PFSK-1 (cell line): ENCODE results near the gene VASH2.

Experiments used
- FOXP2 ChIP-seq: optimal IDR thresholded peaks from 2 replicates; pipeline ENCODE3; 2011; ENCODE audit warnings: borderline replicate concordance, control low read depth, inconsistent platforms; ENCODE audit not compliant: insufficient read depth; ENCODE audit errors: extremely low read length, extremely low read depth
- POLR2AphosphoS5 ChIP-seq: IDR thresholded peaks from 2 replicates; pipeline ENCODE4 v1.6.1; 2012; ENCODE audit warnings: low read depth, mild to moderate bottlenecking, control low read depth, low read length, moderate library complexity
- SIN3A ChIP-seq: IDR thresholded peaks from 2 replicates; pipeline ENCODE4 v1.6.1; 2012; ENCODE audit warnings: mild to moderate bottlenecking, low read length, moderate library complexity, borderline replicate concordance; ENCODE audit not compliant: insufficient read depth
- TF ChIP-seq, protein P1 (sequence below), 2 experiments: IDR thresholded peaks; 2 replicates each; pipeline versions ENCODE4 v1.6.1 to v1.8.0; 2011 to 2012; ENCODE audit warnings: low read depth in 2 of 2, low read length in 2 of 2, control low read depth in 1 of 2, inconsistent platforms in 1 of 2, mild to moderate bottlenecking in 1 of 2, moderate library complexity in 1 of 2; ENCODE audit not compliant: insufficient read depth in 1 of 2

DNA sequence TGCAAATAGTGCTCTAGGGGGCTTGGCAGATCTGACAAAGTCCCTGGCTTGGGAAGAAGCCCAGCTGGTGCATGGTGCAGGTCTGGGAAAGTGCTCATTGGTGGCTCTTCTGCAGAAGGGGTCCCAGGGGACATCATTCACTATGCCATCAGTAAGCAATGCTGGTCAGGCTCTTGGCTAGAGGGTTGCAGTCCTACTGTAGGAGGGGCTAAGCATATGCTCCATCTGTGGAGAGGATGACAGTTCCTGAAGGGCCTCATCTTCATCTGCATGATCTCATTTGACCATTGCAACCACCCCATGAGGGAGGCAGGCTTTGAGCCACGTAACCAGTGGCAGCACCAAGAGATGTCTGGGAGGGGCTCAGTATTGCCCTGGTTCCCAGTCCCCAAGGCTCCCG, 31.5 kb upstream of the VASH2 start:
- TF ChIP-seq, protein P1, sequence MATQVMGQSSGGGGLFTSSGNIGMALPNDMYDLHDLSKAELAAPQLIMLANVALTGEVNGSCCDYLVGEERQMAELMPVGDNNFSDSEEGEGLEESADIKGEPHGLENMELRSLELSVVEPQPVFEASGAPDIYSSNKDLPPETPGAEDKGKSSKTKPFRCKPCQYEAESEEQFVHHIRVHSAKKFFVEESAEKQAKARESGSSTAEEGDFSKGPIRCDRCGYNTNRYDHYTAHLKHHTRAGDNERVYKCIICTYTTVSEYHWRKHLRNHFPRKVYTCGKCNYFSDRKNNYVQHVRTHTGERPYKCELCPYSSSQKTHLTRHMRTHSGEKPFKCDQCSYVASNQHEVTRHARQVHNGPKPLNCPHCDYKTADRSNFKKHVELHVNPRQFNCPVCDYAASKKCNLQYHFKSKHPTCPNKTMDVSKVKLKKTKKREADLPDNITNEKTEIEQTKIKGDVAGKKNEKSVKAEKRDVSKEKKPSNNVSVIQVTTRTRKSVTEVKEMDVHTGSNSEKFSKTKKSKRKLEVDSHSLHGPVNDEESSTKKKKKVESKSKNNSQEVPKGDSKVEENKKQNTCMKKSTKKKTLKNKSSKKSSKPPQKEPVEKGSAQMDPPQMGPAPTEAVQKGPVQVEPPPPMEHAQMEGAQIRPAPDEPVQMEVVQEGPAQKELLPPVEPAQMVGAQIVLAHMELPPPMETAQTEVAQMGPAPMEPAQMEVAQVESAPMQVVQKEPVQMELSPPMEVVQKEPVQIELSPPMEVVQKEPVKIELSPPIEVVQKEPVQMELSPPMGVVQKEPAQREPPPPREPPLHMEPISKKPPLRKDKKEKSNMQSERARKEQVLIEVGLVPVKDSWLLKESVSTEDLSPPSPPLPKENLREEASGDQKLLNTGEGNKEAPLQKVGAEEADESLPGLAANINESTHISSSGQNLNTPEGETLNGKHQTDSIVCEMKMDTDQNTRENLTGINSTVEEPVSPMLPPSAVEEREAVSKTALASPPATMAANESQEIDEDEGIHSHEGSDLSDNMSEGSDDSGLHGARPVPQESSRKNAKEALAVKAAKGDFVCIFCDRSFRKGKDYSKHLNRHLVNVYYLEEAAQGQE (IDR thresholded peaks at IDR 0.05; ENCODE audit: insufficient read depth in 1 of 2, low read depth in 2 of 2, low read length in 2 of 2) = no peak
- TF ChIP-seq POLR2AphosphoS5 (no peak), SIN3A (no peak), FOXP2 (no peak)
